GM12875 (cell line): ENCODE results near the gene CACNA1E.
"Not testable (repeated sequence)": the region's sequence is repeated elsewhere in the genome, so short reads cannot be mapped to it uniquely, and the experiment has no call there.

Source experiments
- H3K4me3 ChIP-seq: one replicate; pipeline ENCODE4 v1.5.1; 2011; ENCODE audit warnings: low read depth, low read length, control low read depth
- CTCF ChIP-seq: IDR thresholded peaks from 2 replicates; pipeline ENCODE4 v1.5.1; 2011; ENCODE audit warnings: low read depth, mild to moderate bottlenecking, control low read depth, inconsistent platforms, low read length, moderate library complexity, borderline replicate concordance; ENCODE audit not compliant: insufficient read depth

Gene CACNA1E

DNA sequence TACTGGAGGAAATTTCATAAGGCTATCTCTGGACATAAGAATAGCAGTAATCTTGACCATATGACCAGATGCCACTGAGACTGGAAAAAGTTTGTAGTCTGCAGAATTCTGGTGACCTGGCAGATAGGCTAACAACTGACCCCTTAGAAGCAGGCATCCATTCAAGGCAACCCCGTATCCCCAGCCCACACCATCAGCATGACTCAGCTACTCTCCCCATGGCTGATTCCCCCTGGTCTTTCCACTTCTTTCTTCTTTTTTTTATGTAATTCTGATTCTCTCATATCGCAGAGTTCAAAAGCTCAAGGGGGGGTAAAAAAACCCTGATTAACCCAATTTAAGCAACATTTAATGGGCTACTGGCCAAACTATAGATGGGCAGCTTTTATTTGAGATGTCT, 335.1 kb downstream of the CACNA1E start:
- TF ChIP-seq CTCF: no peak
- H3K4me3 ChIP-seq: no peak overlapping the region

DNA sequence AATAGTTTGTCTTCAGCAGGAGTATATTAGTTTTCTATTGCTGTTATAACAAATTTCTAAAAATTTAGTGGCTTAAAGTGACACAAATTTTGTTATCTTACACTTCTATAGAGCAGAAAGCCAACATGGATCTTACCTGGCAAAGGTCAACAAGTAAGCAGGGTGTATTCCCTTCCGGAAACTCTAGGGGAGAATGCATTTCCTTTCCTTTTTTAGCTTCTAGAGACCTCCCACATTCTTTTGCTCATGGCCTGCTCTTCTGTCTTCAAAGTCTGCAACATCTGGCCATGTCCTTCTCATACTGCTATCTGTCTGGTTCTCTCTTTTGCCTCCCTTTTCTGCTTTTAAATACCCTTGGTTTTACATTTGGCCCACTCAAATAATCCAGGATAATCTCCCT, 335.6 kb downstream of the CACNA1E start:
- no peak for TF ChIP-seq CTCF
- H3K4me3 ChIP-seq: no peak overlapping the region

DNA sequence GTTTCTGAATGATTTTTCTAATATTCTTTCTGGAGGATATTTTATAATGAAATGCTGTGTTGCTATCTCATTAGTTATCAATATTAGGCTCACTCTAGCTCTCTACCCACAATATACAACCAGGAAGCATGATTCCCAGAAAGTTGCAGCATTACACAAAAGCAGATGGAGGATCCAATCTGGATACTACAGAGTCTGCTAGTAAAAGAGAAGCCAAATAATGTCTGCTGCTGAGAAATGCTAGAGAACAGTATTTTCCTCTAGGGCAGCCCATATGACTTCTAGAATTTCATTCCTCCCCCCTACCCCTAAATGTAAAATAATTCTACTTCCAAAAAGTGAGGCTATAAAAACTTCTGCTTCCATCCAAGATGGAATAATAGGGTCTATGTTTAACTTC, 338.4 kb downstream of the CACNA1E start:
- H3K4me3 ChIP-seq: no peak overlapping the region
- TF ChIP-seq CTCF: no peak

GRCh38 chr1:181832173-181832880, 349.0 kb downstream of the CACNA1E start:
- H3K4me3 ChIP-seq: not testable (repeated sequence)

GRCh38 chr1:181846001-181846645, 362.8 kb downstream of the CACNA1E start:
- no peak overlapping the region for H3K4me3 ChIP-seq
- TF ChIP-seq CTCF: no peak

DNA sequence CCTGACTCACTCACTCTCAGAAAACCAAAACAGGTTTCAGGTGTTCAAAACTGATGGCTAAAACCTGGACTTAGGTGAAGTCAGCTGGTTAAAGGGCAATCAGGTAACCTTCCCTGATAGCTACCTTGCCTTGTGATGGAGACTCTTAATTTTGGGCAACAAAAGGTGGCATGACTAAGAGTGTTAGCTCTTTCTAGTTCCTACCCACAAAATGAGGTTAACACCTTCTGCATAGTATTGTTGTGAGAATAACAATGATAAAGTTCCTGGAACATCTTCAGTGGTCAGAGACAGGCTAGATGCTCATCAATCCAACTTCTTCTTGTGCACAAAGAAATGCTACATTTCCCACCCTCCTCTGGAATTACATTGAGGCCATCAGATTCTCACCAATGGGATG, 363.4 kb downstream of the CACNA1E start:
- H3K4me3 ChIP-seq: no peak overlapping the region
- TF ChIP-seq CTCF: no peak

GRCh38 chr1:181849071-181849470, 365.8 kb downstream of the CACNA1E start:
- TF ChIP-seq CTCF: no peak
- no peak overlapping the region for H3K4me3 ChIP-seq

DNA sequence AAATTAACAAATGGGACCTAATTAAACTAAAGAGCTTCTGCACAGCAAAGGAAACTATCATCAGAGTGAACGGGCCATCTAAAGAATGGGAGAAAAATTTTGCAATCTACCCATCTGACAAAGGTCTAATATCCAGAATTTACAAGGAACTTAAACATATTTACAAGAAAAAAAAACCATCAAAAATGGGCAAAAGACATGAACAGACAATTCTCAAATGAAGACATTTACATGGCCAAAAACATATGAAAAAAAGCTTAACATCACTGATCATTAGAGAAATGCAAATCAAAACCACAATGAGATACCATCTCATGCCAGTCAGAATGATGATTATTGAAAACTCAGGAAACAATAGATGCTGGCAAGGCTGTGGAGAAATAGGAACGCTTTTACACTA, 370.9 kb downstream of the CACNA1E start:
- H3K4me3 ChIP-seq: not testable (repeated sequence)
